ENCODE data around the gene NUP62CL.
A peak's percentile ranks its signal among the peaks of the same experiment; 100 is the strongest.

NUP62CL gene

GRCh38 chrX:107117993-107118321, 88.3 kb downstream of the NUP62CL start:
- Histone ChIP-seq H3K36me3 (ENCODE audit: insufficient read depth, low read length) (peaks cover 40% of the 10 kb centered on the region), H3K9ac (ENCODE audit: insufficient read length) (peak overlapping the region; percentile 84), H3K4me3 (peak overlapping the region; percentile 80), H3K9me3 (ENCODE audit: low read depth, low read length) (no peaks in the 10 kb centered on the region), H3K27ac (no peak overlapping the region)
- no peak for TF ChIP-seq FOXP2 (optimal IDR thresholded peaks at IDR 0.05; ENCODE audit: control extremely low read depth, extremely low read length, insufficient read depth)
- no peak for TF ChIP-seq POLR2AphosphoS5 (IDR thresholded peaks at IDR 0.05; ENCODE audit: borderline replicate concordance, low read depth, low read length)
- TF ChIP-seq EZH2 (IDR thresholded peaks at IDR 0.05): no peak
- no peak for DNase-seq (ENCODE audit: low read depth, low spot score)

DNA sequence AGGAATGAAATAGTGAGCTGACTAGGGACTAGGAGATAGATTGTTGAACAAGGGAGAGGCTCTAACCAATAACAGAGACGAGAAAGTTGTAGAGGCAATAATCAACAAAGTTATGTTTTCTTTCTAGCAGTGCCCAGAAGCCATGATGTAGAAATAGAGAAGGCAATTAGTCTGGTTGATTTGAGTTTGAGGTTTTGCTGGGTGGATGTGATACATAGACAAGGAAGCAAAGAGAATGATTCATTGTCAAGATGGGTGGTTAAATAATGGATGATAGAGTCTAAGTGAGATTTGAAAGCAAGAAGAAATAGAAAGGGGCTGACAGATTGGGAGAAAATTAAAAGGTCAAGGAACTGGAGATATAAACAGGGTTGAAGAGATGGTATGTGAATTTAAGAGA, 98.8 kb downstream of the NUP62CL start:
- Histone ChIP-seq H3K4me3 (no peak overlapping the region), H3K27ac (no peak overlapping the region), H3K9ac (ENCODE audit: insufficient read length) (no peak overlapping the region), H3K36me3 (ENCODE audit: insufficient read depth, low read length) (peaks cover 65% of the 10 kb centered on the region), H3K9me3 (ENCODE audit: low read depth, low read length) (peaks cover 6% of the 10 kb centered on the region; the same call in 1 of the 2 replicates)
- no peak for DNase-seq (ENCODE audit: low read depth, low spot score)
- TF ChIP-seq POLR2AphosphoS5 (IDR thresholded peaks at IDR 0.05; ENCODE audit: borderline replicate concordance, low read depth, low read length): no peak
- TF ChIP-seq FOXP2 (optimal IDR thresholded peaks at IDR 0.05; ENCODE audit: control extremely low read depth, extremely low read length, insufficient read depth): no peak
- TF ChIP-seq EZH2 (IDR thresholded peaks at IDR 0.05): no peak

DNA sequence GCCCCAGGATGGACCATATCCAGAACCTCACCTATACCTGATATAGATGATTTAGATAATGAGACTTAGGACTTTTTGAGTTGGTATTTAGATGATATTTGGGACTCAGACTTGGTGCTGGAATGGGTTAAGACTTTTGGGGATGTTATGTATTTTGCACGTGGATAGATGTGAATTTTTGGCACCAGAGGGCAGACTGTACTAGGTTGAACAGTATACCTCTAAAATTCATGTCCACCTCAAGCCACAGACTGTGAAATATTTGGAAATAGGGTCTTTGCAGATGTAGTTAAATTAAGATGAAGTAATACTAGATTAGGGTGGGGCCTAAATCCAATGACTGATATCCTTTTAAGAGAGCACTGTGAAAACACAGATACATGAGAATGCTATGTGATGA, 103.3 kb downstream of the NUP62CL start:
- H3K27ac ChIP-seq: no peak overlapping the region
- H3K9ac ChIP-seq (ENCODE audit: insufficient read length): no peak overlapping the region
- no peaks in the 10 kb centered on the region for H3K9me3 ChIP-seq (ENCODE audit: low read depth, low read length)
- TF ChIP-seq EZH2 (IDR thresholded peaks at IDR 0.05) (no peak), FOXP2 (optimal IDR thresholded peaks at IDR 0.05; ENCODE audit: control extremely low read depth, extremely low read length, insufficient read depth) (no peak), POLR2AphosphoS5 (IDR thresholded peaks at IDR 0.05; ENCODE audit: borderline replicate concordance, low read depth, low read length) (no peak)
- no peak for DNase-seq (ENCODE audit: low read depth, low spot score)
- no peak overlapping the region for H3K4me3 ChIP-seq
- peaks cover 48% of the 10 kb centered on the region for H3K36me3 ChIP-seq (ENCODE audit: insufficient read depth, low read length)

DNA sequence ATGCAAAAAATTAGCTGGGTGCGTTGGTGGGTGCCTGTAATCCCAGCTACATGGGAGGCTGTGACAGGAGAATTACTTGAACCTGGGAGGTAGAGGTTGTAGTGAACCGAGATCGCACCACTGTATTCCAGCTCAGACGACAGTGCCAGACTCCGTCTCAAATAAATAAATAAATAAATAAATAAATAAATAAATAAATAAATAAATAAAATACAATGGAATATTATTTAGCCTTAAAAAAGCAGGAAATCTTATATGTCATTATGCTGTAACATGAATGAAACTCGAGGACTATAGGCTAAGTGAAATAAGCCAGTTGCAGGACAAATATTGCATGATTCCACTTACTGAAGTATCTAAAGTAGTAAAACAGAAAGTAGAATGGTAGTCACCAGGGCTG, 130.1 kb downstream of the NUP62CL start:
- Histone ChIP-seq H3K27ac (no peak overlapping the region), H3K36me3 (ENCODE audit: insufficient read depth, low read length) (peaks cover 8% of the 10 kb centered on the region; the same call in 1 of the 2 replicates), H3K9ac (ENCODE audit: insufficient read length) (no peak overlapping the region), H3K9me3 (ENCODE audit: low read depth, low read length) (no peaks in the 10 kb centered on the region; the same call in 1 of the 2 replicates), H3K4me3 (no peak overlapping the region)
- no peak for DNase-seq (ENCODE audit: low read depth, low spot score)
- TF ChIP-seq FOXP2 (optimal IDR thresholded peaks at IDR 0.05; ENCODE audit: control extremely low read depth, extremely low read length, insufficient read depth): no peak

Data from SK-N-MC (cell line).